Measurements from ENCODE around the gene CDK6.

GRCh38 chr7:92717623-92717992, 118.8 kb downstream of the CDK6 start:
- TF ChIP-seq CTCF (IDR thresholded peaks at IDR 0.05) (no peak), POLR2A (IDR thresholded peaks at IDR 0.05) (no peak)

Data from right lobe of liver (tissue), 4 donors.